Measurements from ENCODE around the gene ITPK1.

ITPK1 gene

GRCh38 chr14:93048843-93049242 is 66.9 kb downstream of the ITPK1 start:
- Histone ChIP-seq H3K27ac (ENCODE audit: low read depth in 2 of 2, low read length in 2 of 2) (peak overlapping the region; percentile 96 to 98), H3K4me3 (ENCODE audit: low read length in 2 of 2) (peak overlapping the region in 1 of 2 donors; percentile 28), H3K4me1 (ENCODE audit: control insufficient read depth in 2 of 2, insufficient read depth in 2 of 2, low read length in 2 of 2) (peaks cover 88 to 94% of the 10 kb centered on the region in 2 donors)

GRCh38 chr14:93047661-93048060 is 68.1 kb downstream of the ITPK1 start:
- peaks cover 91 to 96% of the 10 kb centered on the region in 2 donors for H3K4me1 ChIP-seq (ENCODE audit: control insufficient read depth in 2 of 2, insufficient read depth in 2 of 2, low read length in 2 of 2)
- peak overlapping the region; percentile 96 to 97 for H3K27ac ChIP-seq (ENCODE audit: low read depth in 2 of 2, low read length in 2 of 2)
- H3K9me3 ChIP-seq (ENCODE audit: control insufficient read depth in 2 of 2, low read length in 2 of 2) = no peaks in the 10 kb centered on the region
- H3K36me3 ChIP-seq (ENCODE audit: control insufficient read depth in 2 of 2, insufficient read depth in 2 of 2, low read length in 2 of 2) = no peaks in the 10 kb centered on the region
- H3K27me3 ChIP-seq (ENCODE audit: control insufficient read depth in 2 of 2, insufficient read depth in 2 of 2, low read length in 2 of 2) = no peaks in the 10 kb centered on the region
- no peak overlapping the region for H3K9ac ChIP-seq (ENCODE audit: low read depth in 1 of 2, low read length in 2 of 2)
- H3K4me3 ChIP-seq (ENCODE audit: low read length in 2 of 2) = no peak overlapping the region

More at GRCh38 chr14:93048843-93049242, 66.9 kb downstream of the ITPK1 start:
- no peaks in the 10 kb centered on the region for H3K27me3 ChIP-seq (ENCODE audit: control insufficient read depth in 2 of 2, insufficient read depth in 2 of 2, low read length in 2 of 2)
- no peaks in the 10 kb centered on the region for H3K9me3 ChIP-seq (ENCODE audit: control insufficient read depth in 2 of 2, low read length in 2 of 2)
- H3K36me3 ChIP-seq (ENCODE audit: control insufficient read depth in 2 of 2, insufficient read depth in 2 of 2, low read length in 2 of 2) = no peaks in the 10 kb centered on the region
- peak overlapping the region; percentile 70 to 73 for H3K9ac ChIP-seq (ENCODE audit: low read depth in 1 of 2, low read length in 2 of 2)

DNA sequence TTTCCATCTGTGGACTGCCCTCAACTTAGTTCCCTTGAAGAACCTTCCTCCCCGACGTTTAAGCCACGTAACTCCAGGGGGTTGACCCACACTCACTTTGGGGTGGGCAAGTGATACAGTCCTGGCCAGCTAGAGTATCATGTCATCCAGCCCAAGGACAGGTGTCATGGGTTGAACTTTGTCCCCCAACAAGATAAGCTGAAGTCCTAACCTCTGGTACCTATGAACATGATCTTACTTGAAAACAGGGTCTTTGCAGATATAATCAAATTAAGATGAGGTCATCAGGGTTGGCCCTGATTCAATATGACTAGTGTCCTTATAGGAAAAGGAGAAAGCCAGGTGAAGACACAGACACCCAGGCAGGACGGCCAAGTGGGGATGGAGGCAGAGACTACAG is 68.6 kb downstream of the ITPK1 start:
- peak overlapping the region; percentile 96 to 97 for H3K27ac ChIP-seq (ENCODE audit: low read depth in 2 of 2, low read length in 2 of 2)
- peaks cover 91 to 96% of the 10 kb centered on the region in 2 donors for H3K4me1 ChIP-seq (ENCODE audit: control insufficient read depth in 2 of 2, insufficient read depth in 2 of 2, low read length in 2 of 2)
- no peaks in the 10 kb centered on the region for H3K36me3 ChIP-seq (ENCODE audit: control insufficient read depth in 2 of 2, insufficient read depth in 2 of 2, low read length in 2 of 2)
- no peak overlapping the region for H3K9ac ChIP-seq (ENCODE audit: low read depth in 1 of 2, low read length in 2 of 2)
- no peaks in the 10 kb centered on the region for H3K27me3 ChIP-seq (ENCODE audit: control insufficient read depth in 2 of 2, insufficient read depth in 2 of 2, low read length in 2 of 2)
- peak overlapping the region in 1 of 2 donors; percentile 10 for H3K4me3 ChIP-seq (ENCODE audit: low read length in 2 of 2)
- no peaks in the 10 kb centered on the region for H3K9me3 ChIP-seq (ENCODE audit: control insufficient read depth in 2 of 2, low read length in 2 of 2)

DNA sequence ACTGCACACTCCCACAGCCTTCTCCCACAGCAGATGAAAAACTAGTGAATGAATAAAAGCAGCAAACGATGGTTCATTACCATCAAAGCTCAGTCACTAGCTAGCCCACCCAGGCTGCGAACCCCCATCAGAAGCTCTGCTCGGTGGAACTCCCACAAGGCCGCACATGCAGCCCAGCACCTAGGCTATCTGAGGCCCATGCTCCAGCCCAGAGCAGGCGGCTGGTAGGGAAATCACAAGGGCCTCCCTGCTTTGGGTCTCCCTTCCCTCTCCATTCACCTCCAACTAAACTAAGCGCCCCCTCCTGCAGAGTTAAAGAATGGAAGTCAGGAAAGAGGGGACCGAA is 69.0 kb downstream of the ITPK1 start:
- Histone ChIP-seq H3K36me3 (ENCODE audit: control insufficient read depth in 2 of 2, insufficient read depth in 2 of 2, low read length in 2 of 2) (no peaks in the 10 kb centered on the region), H3K9ac (ENCODE audit: low read depth in 1 of 2, low read length in 2 of 2) (no peak overlapping the region), H3K27ac (ENCODE audit: low read depth in 2 of 2, low read length in 2 of 2) (peak overlapping the region; percentile 96 to 97), H3K4me3 (ENCODE audit: low read length in 2 of 2) (no peak overlapping the region), H3K4me1 (ENCODE audit: control insufficient read depth in 2 of 2, insufficient read depth in 2 of 2, low read length in 2 of 2) (peaks cover 91 to 96% of the 10 kb centered on the region in 2 donors), H3K27me3 (ENCODE audit: control insufficient read depth in 2 of 2, insufficient read depth in 2 of 2, low read length in 2 of 2) (no peaks in the 10 kb centered on the region), H3K9me3 (ENCODE audit: control insufficient read depth in 2 of 2, low read length in 2 of 2) (no peaks in the 10 kb centered on the region)

GRCh38 chr14:93045965-93046704 is 69.6 kb downstream of the ITPK1 start:
- Histone ChIP-seq H3K9me3 (ENCODE audit: control insufficient read depth in 2 of 2, low read length in 2 of 2) (no peaks in the 10 kb centered on the region), H3K27ac (ENCODE audit: low read depth in 2 of 2, low read length in 2 of 2) (peak overlapping the region; percentile 96 to 97), H3K4me1 (ENCODE audit: control insufficient read depth in 2 of 2, insufficient read depth in 2 of 2, low read length in 2 of 2) (peaks cover 91 to 96% of the 10 kb centered on the region in 2 donors)

DNA sequence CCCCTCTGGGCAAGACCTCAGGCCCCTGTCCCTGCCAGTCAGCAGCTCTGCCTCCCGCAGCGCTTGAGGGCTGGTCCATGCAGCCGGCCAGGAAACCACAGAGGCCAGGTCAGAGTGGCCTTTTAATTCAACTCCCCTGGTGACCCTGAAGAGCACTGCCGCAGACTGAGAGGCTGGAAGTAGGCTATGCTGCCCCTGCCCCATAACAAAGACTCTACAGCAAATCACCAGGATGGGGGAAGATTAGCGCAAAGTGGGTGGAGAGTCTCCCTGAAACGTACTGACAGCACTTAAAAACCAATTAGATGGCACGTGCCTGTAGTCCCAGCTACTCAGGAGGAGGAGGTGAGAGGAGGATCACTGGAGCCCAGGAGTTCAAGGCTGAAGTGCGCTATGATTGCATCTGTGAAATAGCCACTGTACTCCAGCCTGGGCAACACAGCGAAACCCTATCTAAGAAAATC is 70.5 kb downstream of the ITPK1 start:
- H3K9ac ChIP-seq (ENCODE audit: low read depth in 1 of 2, low read length in 2 of 2) = peak overlapping the region; percentile 63 to 68
- no peaks in the 10 kb centered on the region for H3K27me3 ChIP-seq (ENCODE audit: control insufficient read depth in 2 of 2, insufficient read depth in 2 of 2, low read length in 2 of 2)
- H3K9me3 ChIP-seq (ENCODE audit: control insufficient read depth in 2 of 2, low read length in 2 of 2) = no peaks in the 10 kb centered on the region
- peaks cover 91 to 96% of the 10 kb centered on the region in 2 donors for H3K4me1 ChIP-seq (ENCODE audit: control insufficient read depth in 2 of 2, insufficient read depth in 2 of 2, low read length in 2 of 2)
- peak overlapping the region in 1 of 2 donors; percentile 9 for H3K4me3 ChIP-seq (ENCODE audit: low read length in 2 of 2)
- no peaks in the 10 kb centered on the region for H3K36me3 ChIP-seq (ENCODE audit: control insufficient read depth in 2 of 2, insufficient read depth in 2 of 2, low read length in 2 of 2)
- H3K27ac ChIP-seq (ENCODE audit: low read depth in 2 of 2, low read length in 2 of 2) = peak overlapping the region; percentile 96 to 97

More at GRCh38 chr14:93045965-93046704, 69.6 kb downstream of the ITPK1 start:
- Histone ChIP-seq H3K9ac (ENCODE audit: low read depth in 1 of 2, low read length in 2 of 2) (peak overlapping the region; percentile 16 to 32), H3K4me3 (ENCODE audit: low read length in 2 of 2) (no peak overlapping the region), H3K27me3 (ENCODE audit: control insufficient read depth in 2 of 2, insufficient read depth in 2 of 2, low read length in 2 of 2) (no peaks in the 10 kb centered on the region), H3K36me3 (ENCODE audit: control insufficient read depth in 2 of 2, insufficient read depth in 2 of 2, low read length in 2 of 2) (no peaks in the 10 kb centered on the region)

DNA sequence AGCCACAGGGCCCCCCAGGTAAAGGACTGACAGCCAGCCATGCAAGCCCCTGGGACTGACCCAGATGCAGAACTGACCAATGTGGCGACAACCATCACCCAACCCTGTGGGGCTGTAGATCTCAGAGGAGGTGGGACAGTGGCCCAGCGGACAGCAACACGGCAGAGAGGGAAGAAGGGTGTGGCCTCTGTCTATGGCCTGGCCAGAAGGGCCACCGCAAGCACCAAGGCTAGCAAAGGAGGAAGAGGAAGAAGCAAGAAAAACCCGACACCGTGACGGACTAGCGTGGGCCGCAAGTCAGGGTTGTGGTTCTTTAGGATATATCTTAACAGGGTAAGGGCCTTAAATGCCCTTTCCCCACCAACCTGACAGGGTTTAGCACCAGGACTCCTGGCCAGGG is 71.2 kb downstream of the ITPK1 start:
- Histone ChIP-seq H3K9ac (ENCODE audit: low read depth in 1 of 2, low read length in 2 of 2) (peak overlapping the region; percentile 63 to 68), H3K4me1 (ENCODE audit: control insufficient read depth in 2 of 2, insufficient read depth in 2 of 2, low read length in 2 of 2) (peaks cover 91 to 96% of the 10 kb centered on the region in 2 donors), H3K27me3 (ENCODE audit: control insufficient read depth in 2 of 2, insufficient read depth in 2 of 2, low read length in 2 of 2) (no peaks in the 10 kb centered on the region), H3K4me3 (ENCODE audit: low read length in 2 of 2) (no peak overlapping the region), H3K27ac (ENCODE audit: low read depth in 2 of 2, low read length in 2 of 2) (peak overlapping the region; percentile 96 to 97), H3K9me3 (ENCODE audit: control insufficient read depth in 2 of 2, low read length in 2 of 2) (no peaks in the 10 kb centered on the region), H3K36me3 (ENCODE audit: control insufficient read depth in 2 of 2, insufficient read depth in 2 of 2, low read length in 2 of 2) (no peaks in the 10 kb centered on the region)

DNA sequence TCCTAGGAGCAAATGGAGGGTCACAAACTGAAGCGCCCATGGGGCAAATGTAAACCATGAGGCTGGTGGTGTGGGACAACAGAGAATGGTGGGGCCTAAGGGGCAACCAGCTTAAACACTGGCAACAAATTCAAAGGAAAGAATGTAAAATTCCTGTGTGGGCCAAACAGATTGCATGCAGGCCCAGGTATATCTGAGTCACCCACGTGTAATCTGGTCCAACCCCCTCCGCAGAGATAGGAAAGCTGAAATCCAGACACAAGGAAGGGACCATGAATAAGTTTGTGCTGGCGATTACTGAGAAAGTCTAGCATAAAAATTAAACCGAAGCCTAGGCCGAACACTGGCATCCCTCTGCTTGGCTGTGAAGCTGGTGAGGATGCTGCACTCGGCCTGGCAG is 71.6 kb downstream of the ITPK1 start:
- no peaks in the 10 kb centered on the region for H3K27me3 ChIP-seq (ENCODE audit: control insufficient read depth in 2 of 2, insufficient read depth in 2 of 2, low read length in 2 of 2)

DNA sequence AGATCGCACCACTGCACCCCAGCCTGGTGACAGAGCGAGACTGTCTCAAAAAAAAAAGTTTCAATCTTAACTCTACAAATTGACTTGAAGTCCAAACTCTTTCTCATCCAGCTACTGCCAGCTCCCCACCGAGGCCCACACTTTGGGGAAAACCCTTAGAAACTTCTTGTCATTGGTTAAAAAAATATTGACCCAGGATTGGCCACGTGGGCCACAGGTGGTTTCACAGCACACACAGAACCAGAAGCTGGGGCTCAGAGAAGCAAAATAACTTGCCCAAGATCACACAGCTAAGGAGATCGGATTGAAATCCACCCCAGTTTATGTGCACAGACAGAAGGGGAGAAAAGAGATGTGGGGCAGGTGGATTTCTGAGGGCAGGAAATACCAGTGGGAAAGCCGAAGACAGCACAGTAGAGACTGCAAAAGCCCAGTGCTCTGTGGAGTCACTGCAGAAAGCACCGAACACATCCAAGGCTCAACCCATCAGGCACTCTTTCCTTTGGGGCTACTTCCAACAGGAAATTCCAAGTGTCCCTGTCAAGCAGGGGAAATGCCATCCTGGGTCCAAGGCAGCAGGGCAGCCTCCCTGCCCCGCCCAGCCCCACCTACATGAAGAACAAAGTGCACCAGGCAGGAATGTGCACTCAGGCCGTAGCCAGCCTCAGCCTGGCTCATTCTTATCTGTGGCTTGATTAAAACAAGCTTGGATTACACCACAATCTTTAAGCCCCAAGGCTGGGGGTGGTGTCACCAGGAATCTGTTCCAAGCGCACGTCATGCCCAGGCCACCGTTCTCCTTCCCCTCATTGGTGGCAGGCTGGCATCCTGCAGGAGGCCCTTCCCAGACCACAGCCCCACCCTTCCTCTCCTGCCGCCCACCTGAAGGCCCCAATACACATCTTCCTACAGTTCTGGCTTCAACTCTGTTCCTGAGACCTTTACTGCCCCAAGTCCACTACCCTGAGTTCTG is 72.5 kb downstream of the ITPK1 start:
- Histone ChIP-seq H3K27ac (ENCODE audit: low read depth in 2 of 2, low read length in 2 of 2) (peak overlapping the region; percentile 96 to 97), H3K9me3 (ENCODE audit: control insufficient read depth in 2 of 2, low read length in 2 of 2) (no peaks in the 10 kb centered on the region), H3K27me3 (ENCODE audit: control insufficient read depth in 2 of 2, insufficient read depth in 2 of 2, low read length in 2 of 2) (no peaks in the 10 kb centered on the region), H3K4me3 (ENCODE audit: low read length in 2 of 2) (peak overlapping the region; percentile 39 to 51), H3K36me3 (ENCODE audit: control insufficient read depth in 2 of 2, insufficient read depth in 2 of 2, low read length in 2 of 2) (no peaks in the 10 kb centered on the region), H3K9ac (ENCODE audit: low read depth in 1 of 2, low read length in 2 of 2) (peak overlapping the region; percentile 44 to 63), H3K4me1 (ENCODE audit: control insufficient read depth in 2 of 2, insufficient read depth in 2 of 2, low read length in 2 of 2) (peaks cover 85% of the 10 kb centered on the region in 2 donors)

More for the DNA sequence above, 71.6 kb downstream of the ITPK1 start:
- H3K9me3 ChIP-seq (ENCODE audit: control insufficient read depth in 2 of 2, low read length in 2 of 2) = no peaks in the 10 kb centered on the region
- H3K27ac ChIP-seq (ENCODE audit: low read depth in 2 of 2, low read length in 2 of 2) = peak overlapping the region; percentile 96 to 97
- H3K9ac ChIP-seq (ENCODE audit: low read depth in 1 of 2, low read length in 2 of 2) = peak overlapping the region; percentile 60 to 63
- peaks cover 92 to 94% of the 10 kb centered on the region in 2 donors for H3K4me1 ChIP-seq (ENCODE audit: control insufficient read depth in 2 of 2, insufficient read depth in 2 of 2, low read length in 2 of 2)
- no peak overlapping the region for H3K4me3 ChIP-seq (ENCODE audit: low read length in 2 of 2)
- H3K36me3 ChIP-seq (ENCODE audit: control insufficient read depth in 2 of 2, insufficient read depth in 2 of 2, low read length in 2 of 2) = no peaks in the 10 kb centered on the region

DNA sequence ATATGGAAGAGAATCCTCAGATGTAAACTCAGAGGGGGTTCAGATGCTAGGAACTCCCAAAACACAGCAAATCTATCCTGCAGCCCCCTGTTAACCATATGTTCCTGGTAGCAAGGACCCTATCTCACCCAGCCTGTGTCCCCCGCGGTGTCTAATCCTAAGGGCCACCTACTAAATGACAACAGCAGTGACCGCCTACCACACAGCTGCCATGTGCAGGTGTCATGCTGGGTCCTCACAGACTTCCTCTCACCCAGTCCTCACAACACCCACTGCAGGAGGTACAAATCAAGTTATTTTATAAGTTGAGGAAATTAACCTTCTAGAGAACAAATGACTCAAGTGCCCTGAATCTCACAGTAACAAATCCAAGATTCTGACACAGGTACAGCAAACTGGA is 73.9 kb downstream of the ITPK1 start:
- Histone ChIP-seq H3K27ac (ENCODE audit: low read depth in 2 of 2, low read length in 2 of 2) (peak overlapping the region in 1 of 2 donors; percentile 72), H3K27me3 (ENCODE audit: control insufficient read depth in 2 of 2, insufficient read depth in 2 of 2, low read length in 2 of 2) (no peaks in the 10 kb centered on the region), H3K4me1 (ENCODE audit: control insufficient read depth in 2 of 2, insufficient read depth in 2 of 2, low read length in 2 of 2) (peaks cover 79 to 81% of the 10 kb centered on the region in 2 donors), H3K9ac (ENCODE audit: low read depth in 1 of 2, low read length in 2 of 2) (no peak overlapping the region), H3K36me3 (ENCODE audit: control insufficient read depth in 2 of 2, insufficient read depth in 2 of 2, low read length in 2 of 2) (no peaks in the 10 kb centered on the region), H3K4me3 (ENCODE audit: low read length in 2 of 2) (no peak overlapping the region), H3K9me3 (ENCODE audit: control insufficient read depth in 2 of 2, low read length in 2 of 2) (no peaks in the 10 kb centered on the region)

Measured in mucosa of rectum (tissue), 2 donors.